Medulla oblongata (tissue), 1 donor: ENCODE results near the gene SCTR.

Experiments used
- DNase-seq: peaks from one replicate; pipeline ENCODE4 v3.0.0-alpha.2; 2015; ENCODE audit errors: extremely low spot score

The SCTR gene

DNA sequence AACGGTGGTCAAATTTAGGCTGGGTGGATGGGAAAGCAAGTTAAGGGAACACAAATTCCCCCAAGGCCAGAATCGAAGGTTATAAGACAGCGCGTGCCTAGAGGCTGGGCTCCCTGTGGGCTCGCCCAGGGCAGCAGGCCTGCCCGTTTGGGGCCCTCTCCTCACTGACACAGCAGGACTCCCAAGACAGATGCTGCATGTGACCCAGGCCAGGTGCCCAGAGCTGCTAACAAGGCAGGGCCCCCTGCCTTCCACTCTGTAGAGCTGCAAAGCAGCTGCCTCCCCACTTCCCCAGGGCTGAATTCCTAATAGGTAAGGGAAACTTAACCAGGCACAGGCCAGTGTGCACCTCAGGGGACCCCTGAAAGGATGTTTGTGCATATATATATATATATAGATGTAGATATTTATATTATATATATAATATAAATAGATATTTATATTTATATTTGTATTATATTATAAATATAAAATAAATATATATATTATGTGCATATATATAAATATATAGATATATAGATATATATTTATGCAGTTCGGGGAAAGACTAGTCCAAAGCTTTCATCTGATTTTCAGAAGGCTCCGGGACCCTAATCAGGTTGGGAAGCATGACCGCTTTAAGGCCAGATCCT, 48.9 kb downstream of the SCTR start:
- DNase-seq, result no peak

DNA sequence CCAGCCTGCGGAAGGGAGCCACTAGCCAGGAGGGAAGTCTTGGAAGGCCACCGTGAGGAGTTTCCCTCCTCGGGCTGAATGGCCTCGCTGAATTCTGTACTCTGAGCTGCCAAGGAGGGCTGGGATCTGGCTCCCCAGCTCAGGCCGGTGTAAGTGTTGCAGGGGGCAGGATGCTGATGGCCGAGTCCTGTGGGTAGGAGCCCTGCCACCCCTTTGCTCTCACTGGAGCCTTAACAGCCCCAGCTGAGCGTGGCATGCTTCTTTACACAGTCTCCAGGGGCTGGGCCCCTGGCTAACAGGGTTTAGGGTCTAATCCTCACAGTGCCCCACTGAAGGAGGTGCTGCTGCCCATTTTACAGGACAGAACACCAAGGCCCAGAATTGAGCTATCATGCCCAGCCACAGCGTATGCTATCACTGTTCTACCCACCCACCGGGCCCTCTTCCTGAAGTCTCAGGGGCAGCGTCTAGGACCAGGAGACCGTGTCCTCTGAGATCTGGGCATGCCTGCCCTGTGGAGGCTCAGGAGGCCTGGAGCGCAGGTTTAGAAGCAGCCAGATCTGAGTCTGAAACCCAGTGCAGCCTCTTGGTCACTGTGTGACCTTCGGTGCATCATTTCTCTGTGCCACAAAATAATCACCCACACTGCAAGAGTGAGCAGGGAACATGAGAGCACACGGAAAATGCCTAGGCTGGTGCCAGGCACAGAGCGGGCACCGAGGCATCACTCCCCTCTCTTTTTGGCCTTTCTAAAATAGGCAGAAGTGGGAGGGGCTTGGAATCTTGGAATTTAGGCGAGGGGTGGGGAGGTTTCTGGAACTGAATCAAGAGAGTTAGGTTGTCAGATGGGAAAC, 49.7 kb downstream of the SCTR start:
- DNase-seq, result no peak

DNA sequence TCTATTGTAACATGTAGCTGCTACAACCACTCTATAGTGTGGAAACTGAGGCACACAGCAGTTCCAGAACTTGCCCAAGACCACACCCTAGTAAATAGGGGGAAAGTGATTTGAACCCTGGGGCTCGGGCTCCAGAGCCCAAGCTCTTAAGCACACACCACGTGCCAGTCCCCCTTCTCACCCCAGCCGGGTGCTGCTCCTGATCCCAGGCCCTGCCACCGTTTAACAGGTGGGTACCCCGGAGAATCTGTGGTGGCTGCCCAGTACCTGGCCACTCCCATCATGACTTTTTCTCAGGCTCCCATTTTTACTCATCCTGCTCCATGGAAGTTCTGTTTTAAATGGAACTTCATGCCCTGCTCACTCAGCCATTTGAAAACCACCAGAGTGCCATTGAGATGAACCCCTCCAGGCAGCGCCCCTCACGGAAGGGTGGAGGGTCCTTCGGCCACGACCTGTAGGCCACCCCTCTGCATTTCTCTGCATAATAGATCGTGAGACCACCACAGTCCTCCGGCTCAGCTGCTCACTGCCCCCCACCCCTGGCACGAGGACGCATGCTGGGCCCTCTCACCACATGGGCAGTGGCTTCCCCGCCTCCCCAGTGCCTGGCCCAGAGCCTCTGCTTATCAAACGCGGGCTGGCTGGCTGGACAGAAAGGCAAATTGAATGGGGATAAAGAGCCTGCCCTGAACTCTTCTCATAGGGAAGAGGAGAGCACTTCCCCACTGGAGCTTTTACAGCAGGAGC, 50.5 kb downstream of the SCTR start:
- DNase-seq, result no peak

DNA sequence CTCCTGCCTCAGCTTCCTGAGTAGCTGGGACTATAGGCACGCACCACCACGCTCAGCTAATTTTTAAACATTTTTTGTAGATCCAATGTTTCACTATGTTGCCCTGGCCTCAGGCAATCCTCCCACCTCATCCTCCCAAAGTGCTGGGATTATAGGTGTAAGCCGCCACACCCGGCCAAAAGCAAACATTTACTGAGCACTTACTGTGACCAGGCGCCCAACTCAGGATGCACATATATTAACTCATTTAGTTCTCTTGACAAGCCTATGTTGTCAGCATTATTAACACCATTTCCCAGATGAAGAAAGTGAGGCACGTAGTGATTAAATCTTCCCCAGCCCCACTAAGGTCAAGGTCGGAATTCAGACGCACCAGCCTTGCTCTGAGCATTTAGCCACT, 51.5 kb downstream of the SCTR start:
- no peak for DNase-seq

DNA sequence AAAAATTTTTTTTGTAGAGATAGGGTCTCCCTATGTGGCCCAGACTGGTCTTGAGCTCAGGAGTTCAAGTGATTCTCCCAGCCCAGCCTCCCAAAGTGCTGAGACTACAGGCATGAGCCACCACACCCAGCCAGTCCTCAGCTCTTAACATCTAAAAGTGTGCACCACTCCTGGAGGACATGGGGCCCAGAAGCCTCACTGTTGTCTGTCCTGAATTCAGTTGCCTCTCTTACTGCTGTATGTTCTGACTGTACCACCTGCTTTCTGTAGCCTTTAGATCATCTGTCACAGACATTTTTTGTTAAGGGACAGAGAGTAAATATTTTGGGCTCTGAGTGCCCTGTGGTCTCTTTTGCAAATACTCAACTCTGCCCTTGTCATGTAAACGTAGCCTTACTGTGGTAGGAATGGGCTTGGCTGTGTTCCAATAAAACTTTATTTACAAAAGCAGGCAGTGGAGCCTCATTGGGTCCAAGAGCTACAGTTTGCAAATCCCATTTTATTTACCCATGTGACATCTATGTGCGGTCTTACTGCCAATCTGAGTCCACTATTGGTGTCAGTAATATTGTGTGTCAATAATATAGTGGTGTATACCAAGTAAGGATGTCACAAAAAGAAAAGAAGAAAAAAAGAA, 54.5 kb downstream of the SCTR start:
- DNase-seq, result no peak

DNA sequence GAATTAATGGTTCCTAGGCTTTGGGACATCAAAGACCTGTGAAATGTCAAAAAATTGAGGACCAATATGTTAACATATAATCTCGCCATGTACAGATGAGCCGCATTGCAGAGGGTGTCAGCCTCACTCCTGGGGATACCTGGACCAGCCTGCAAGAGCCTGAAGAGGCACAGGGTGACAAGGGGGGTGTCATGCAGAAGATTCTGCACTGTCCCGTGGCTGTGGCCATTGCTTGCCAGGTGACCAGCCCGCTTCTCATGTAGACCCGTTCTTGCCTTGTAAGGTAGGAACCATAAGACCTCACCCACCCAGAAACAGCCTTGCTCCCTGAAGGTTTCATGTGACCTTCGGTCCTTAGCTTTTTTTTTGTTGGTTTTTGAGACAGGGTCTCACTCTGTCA, 55.2 kb downstream of the SCTR start:
- no peak for DNase-seq

DNA sequence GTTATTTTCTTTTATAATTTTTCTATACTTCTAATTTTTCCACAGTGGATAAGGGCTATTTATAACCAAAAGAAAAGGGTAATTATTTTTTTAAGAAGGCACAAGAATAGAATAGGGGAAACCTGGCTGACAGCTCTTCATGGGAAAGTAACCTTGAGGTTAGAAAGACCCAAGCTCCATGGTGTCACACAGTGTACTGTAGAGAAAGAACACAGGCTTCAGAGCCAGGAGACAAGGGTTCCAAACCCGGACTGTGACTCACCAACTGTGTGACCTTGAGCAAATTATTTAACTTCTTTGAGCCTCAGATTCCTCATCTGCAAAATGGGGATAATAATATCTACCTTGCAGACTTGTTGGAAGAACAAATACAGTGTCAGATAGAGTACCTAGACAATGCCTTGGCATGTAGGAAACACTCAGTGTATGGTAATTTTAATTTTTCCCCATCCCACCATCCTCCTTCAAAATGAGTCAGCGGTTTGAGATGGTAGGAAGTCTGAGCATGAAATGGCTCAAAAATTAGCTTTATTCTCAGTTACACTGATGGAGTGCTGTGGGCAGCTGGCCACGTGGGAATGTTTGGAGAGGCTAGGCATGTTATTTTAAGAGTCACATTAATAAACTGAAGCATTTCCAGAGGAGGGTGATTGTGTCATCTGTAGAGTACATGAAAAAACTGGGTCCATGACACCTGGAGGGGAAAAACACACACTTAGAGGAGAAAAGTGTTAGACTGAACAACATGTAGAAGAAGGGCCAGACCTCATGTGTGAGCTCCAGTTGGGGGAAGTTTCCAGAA, 55.9 kb downstream of the SCTR start:
- DNase-seq, result no peak

DNA sequence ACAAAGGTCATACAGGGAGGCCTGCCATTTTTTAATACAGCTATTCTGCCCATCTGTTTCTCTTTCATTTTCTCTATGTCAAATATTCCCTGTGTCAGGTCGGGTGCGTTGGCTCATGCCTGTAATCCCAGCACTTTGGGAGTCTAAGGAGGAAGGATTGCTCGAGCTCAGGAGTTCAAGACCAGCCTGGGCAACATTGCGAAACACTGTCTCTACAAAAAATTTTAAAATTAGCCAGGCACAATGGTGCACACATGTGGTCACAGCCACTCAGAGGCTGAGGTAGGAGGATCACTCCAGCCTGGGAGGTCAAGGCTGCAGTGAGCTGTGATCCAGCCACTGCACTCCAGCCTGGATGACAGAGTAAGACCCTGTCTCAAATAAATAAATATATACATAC, 57.9 kb downstream of the SCTR start:
- DNase-seq, result no peak

DNA sequence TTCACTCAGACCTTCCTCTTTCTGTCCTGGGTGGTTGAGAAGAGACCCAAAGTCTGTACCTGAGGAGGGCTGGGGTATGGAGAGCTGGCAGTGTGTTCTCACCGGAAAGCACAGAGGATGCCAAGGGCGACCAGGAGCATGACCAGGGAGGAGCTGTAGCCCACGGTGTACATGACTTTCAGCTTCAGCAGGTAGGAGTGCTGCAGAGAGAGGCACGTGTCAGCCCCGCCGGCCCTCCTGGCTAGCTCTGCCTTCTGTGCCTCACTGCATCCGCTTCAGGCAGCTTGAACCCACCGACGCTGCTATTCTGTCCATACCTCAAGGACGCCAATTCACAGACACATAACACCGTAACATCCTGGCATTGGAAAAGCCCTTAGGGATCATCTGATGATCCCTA, 58.6 kb downstream of the SCTR start:
- DNase-seq, result no peak

DNA sequence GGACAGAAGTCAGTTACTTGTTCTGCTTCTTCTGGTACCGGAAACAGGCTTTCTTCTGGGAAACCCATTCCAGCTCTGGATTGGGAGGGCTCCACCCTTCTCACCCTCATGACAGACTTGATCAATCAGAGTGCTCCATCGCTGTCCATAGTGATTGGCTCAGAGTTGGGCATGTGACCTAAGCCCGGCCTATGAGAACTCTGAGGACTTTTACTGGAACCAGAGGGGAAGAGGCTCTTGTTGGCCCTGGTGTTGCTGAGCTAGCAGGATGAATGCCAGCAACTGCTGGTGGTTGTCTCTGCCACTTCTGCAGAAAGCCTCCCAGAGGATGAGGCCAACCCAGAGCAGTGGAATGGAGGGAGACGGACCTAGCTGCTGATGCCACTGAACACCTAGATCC, 59.3 kb downstream of the SCTR start:
- DNase-seq, result no peak

DNA sequence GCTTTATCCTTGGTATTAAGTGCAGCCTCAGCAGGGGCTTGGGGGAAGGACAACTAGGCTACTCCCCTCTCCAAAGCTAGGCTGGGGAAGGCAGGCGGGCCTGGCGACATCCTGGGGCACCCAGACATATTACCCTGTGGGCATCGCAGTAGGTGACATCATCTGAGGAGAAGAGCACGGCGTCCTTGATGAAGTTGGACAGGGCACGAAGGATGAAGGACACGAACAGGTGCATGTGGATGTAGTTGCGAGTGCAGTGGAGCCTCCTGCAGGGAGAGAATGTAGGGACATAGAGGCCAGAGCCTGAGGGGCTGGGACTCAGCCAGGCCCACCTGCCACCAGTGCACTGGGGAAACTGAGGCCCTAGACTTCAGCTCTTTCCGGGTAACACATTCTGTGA, 60.3 kb downstream of the SCTR start:
- no peak for DNase-seq

DNA sequence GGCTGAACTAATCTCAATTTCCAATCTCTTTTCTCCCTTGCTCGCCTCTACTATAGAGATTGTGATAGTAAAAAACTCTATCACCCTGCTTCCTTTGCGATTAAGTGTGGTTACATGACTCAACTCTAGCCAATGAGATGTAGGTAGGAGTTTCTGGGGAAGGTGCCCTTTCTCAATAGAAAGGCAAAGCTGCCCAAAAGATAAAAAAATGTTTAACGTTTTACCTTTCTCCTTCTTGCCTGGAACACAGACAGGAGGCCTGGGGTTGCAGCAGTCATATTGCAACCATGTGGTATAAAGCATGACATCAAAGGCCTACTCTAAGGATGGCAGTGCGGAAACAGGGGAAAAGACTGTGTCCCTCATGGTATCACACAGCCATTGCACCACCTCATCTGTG, 61.1 kb downstream of the SCTR start:
- DNase-seq, result no peak

DNA sequence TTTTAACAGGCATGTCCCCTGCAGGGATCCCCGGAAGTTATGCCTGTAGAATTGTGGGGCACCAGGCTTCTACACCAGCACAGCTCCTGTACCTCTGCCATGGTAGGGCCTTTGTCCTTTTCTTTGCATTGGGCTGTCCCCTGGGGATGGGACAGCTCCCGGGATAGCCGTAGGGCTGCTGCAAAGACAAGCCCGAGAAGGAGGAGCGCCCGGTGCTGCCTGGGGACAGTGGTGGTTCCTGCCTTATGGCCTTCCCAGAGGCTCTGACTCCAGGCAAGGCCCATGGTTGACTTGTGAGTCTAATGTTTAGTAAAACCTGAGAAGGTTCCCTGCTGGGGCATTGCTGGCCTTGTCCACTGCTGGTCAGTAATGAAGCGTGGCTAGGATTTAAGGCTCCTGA, 61.7 kb downstream of the SCTR start:
- no peak for DNase-seq

DNA sequence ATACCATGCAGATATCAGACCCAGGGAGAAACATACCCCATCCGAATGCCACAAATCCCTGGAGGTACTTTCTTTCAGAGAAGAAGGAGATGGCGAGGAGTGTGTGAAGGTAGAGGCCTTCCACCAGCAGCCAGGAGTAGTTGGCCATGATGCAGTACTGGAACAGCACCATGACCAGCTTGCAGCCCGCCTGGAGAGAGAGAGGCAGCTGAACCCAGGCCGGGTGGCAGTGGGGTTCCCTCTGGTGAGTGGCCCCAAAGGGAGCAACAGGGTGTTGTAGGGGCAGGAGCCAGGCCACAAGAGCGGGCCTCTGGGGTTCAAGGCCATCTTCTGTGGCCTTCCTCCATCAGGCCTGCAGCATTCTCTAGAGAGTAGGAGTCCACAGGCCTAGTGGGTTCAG, 62.5 kb downstream of the SCTR start:
- DNase-seq, result no peak

DNA sequence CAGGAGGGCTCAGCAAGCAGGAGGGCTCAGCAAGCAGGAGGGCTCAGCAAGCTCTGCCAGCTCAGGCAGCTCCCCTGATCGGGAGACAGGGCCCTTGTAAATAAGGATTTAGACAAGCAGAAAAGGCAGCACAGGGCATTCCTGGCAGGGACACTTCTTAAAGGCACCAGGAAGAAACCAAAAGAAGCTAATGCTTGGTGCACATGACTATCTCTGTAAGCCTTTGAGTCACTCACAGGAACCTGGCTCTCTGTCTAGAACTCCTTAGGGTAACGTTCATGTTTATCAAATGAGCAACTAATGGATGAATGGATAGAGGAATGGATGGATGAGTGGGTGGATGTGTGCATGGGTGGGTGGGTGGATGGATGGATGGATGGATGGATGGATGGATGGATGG, 64.2 kb downstream of the SCTR start:
- DNase-seq, result no peak

DNA sequence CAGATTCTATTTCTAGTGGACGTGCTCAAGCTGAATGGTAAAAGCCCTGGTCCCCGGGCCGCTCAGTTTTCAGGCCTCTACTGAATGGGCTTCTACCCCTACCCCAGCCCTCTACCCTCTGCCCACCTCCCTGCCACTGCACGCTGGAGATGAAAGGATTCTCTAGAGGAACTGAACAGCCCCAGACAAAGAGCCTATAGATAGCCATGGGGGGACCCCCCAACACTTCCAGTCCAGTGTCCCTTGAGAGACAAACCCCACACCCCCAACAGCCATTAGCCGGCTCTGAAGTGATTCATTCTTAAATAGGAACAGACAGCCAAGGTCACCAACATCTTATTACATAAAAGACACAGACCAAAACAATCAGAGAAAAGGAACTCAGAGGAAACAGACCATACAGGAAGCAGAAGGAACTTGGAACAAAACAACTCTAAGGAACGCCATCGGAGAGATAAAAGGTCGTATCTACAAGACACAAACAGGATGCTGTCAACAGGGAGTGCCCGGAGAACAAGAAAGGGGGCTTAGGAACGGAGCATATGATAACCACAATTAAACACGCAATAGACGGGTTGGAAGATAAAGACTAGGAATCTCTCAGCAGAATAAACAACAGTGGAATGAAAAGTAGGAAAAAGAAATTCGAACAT, 69.1 kb downstream of the SCTR start:
- no peak for DNase-seq

DNA sequence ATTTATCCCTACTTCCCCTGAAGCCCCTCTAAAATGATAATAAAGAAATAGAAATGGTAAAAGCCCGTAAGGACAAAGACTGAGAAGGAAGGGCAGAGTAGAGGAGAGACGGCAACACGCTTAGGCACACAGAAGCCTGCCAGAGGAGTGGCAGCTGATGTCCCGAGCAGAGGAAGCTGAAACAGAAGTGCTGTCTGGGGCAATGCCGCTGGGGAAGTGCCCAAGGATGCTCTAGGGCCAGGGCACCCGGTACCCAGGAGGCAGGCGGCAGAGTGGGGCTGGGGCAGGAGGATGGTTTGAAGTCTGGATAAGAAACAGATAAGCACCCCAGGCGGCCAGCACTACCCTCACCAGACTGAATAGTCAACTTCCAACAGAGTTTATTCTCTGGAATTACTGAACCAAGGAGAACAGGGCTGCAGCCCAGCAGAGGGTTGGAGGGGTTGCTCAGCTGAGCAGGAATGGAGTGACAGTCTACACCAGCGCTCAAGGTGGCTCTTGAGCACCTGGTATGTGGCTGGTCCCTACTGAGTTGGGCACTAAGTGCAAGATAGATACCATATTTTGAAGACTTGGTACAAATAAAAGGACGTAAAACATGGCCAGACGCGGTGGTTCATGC, 70.2 kb downstream of the SCTR start:
- no peak for DNase-seq

DNA sequence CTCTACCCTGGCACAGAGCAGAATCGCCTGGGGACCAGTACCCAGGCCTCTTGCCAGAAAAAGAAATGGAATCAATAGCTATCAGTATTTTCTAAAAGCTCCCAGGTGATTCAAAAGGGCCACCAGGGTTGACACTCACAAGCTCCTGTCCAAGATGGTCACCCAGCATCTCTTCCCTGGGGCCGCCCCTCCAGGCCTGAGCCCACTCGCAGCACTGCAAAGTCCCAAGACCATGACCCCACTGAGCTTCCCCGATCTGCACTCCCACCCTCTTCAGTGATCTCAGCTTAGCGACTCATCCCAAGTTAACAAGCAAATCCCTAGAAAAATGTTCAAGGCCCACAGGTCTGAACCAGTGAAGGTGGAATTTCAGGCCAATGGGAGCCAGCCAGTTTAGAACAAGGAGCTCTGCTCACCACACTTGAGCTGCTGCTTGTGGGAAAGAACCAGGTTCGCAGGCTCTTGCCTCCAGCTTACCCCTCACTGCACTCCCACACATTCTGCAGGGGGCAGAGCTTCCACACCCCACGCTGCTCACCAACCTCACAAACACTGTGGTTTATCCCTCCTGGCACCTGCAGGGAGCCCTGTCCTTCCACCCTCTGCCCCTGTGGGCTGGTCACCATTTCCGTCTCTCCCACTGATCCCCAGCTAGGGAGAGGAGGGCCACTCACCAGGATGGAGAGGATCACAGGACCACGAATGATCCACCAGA, 72.8 kb downstream of the SCTR start:
- no peak for DNase-seq

DNA sequence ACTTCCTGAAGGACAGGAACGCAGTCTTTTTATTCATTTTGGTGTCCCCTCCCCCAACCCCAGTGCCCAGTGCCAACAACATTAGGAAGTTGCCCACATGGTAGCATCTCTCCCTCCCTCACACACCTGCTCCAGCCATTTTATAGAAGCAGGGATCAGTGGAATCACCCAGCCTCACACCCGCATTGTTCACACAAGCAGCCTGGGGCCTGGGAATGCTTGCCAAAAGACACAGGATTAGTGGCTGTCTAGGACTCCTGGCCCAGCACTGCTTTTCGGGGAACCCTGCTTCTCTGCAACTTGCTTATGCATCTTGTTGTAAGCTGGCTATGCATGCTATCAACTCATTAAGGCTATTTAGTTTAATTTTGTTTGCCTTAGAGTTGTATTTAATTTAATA, 74.8 kb downstream of the SCTR start:
- no peak for DNase-seq
